Right lobe of liver (tissue), 4 donors: ENCODE data around the gene OPCML.

Experiments used
- POLR2A ChIP-seq: fragments of 450-650 bp; IDR thresholded peaks from one replicate; pipeline ENCODE4 v1.6.1; 2017; ENCODE audit warnings: antibody characterized with exemption, mild to moderate bottlenecking
- TF ChIP-seq, protein P1 (sequence below), 4 donors: fragments of 200-600 bp in 3 of 4; fragments of 450-650 bp in 1 of 4; IDR thresholded peaks; one replicate each; pipeline versions ENCODE4 v1.5.1 to v1.8.0; 2016 to 2022; ENCODE audit warnings: antibody characterized with exemption in 4 of 4, mild to moderate bottlenecking in 2 of 4
- donor health status: DM: no; HTN: no; CAD: no.
- donor health status: DM: no; HTN: no; CAD: no.
- donor health status: DM: no; HTN: yes; CAD: no.

DNA sequence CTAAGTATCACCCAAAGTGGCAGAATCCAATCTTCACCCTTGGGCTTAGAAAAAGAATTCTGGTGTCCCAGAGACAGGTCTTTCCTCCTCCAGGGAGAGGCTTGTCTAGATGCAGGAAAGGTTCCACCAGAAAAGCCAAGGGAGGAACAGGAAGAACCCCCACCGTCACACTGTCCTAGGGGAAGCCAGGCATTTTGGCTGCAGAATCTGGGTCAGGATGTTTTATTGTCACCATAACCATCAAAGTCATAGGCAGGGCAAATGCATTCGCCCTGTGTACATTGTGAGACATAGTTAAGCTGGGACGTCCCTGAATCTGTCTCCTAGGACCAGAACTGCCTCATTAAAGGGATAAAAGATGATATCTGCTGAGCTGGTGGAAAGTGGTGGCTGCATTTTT, 590.5 kb downstream of the OPCML start:
- TF ChIP-seq, protein P1, sequence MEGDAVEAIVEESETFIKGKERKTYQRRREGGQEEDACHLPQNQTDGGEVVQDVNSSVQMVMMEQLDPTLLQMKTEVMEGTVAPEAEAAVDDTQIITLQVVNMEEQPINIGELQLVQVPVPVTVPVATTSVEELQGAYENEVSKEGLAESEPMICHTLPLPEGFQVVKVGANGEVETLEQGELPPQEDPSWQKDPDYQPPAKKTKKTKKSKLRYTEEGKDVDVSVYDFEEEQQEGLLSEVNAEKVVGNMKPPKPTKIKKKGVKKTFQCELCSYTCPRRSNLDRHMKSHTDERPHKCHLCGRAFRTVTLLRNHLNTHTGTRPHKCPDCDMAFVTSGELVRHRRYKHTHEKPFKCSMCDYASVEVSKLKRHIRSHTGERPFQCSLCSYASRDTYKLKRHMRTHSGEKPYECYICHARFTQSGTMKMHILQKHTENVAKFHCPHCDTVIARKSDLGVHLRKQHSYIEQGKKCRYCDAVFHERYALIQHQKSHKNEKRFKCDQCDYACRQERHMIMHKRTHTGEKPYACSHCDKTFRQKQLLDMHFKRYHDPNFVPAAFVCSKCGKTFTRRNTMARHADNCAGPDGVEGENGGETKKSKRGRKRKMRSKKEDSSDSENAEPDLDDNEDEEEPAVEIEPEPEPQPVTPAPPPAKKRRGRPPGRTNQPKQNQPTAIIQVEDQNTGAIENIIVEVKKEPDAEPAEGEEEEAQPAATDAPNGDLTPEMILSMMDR (IDR thresholded peaks at IDR 0.05): no peak
- TF ChIP-seq POLR2A: no peak
